Uterus (tissue), 4 donors: Measurements from ENCODE around the gene AEBP2. TPM values are rescaled to one million over a fixed set of nuclear protein-coding genes. Genes with fewer than 3 reads are reported as not detected.

ENCODE experiments used
- DNase-seq, 2 donors: peaks; one replicate each; pipeline ENCODE4 v3.0.0-alpha.2; 2019 to 2020
- H3K27ac ChIP-seq, 2 donors: fragments of 200-600 bp; sonication (generic); 1 replicate in 1 of 2; 2 replicates in 1 of 2; pipeline ENCODE4 v1.5.1; 2016 to 2018
- H3K27me3 ChIP-seq, 2 donors: fragments of 200-600 bp; sonication (generic); one replicate each; pipeline ENCODE4 v1.5.1; 2018 to 2019; ENCODE audit warnings: control low read depth in 1 of 2
- H3K36me3 ChIP-seq, 2 donors: fragments of 200-600 bp; sonication (generic); one replicate each; pipeline ENCODE4 v1.5.1; 2019; ENCODE audit warnings: control low read depth in 1 of 2
- H3K4me1 ChIP-seq, 2 donors: fragments of 200-600 bp; sonication (generic); one replicate each; pipeline ENCODE4 v1.5.1; 2018 to 2019; ENCODE audit warnings: control low read depth in 1 of 2
- H3K4me3 ChIP-seq, 2 donors: fragments of 200-600 bp; sonication (generic); 1 replicate in 1 of 2; 2 replicates in 1 of 2; pipeline ENCODE4 v1.5.1; 2018 to 2019; ENCODE audit warnings: mild to moderate bottlenecking in 1 of 2
- H3K9me3 ChIP-seq, 2 donors: fragments of 200-600 bp; sonication (generic); one replicate each; pipeline ENCODE4 v1.5.1; 2019; ENCODE audit warnings: control low read depth in 1 of 2
- CTCF ChIP-seq, 4 experiments: fragments of 200-600 bp in 2 of 4; fragments of 450-650 bp in 2 of 4; sonication (generic) in 2 of 4; IDR thresholded peaks; one replicate each; pipeline ENCODE4 v1.5.1; 2016 to 2019; ENCODE audit warnings: antibody characterized with exemption in 4 of 4, mild to moderate bottlenecking in 2 of 4, moderate library complexity in 1 of 4
- POLR2A ChIP-seq, 2 donors: fragments of 450-650 bp; IDR thresholded peaks; one replicate each; pipeline ENCODE4 v1.6.1; 2016; ENCODE audit warnings: antibody characterized with exemption in 2 of 2, mild to moderate bottlenecking in 1 of 2, moderate library complexity in 1 of 2
- intact Hi-C: fragments of 100-400 bp; cut with DNase I; formaldehyde crosslinking; loops from one replicate; pipeline ENCODE4 v1.15.1; 2023; ENCODE audit warnings: low total_unique reads
- total RNA-seq, 4 donors: library from RNA; depleted of rRNA in 3 of 4; stranded (reverse); fragments of >200 nt in 3 of 4; gene quantifications; one replicate each; pipeline versions ENCODE4 v1.1.0 to v1.2.4, GENCODE V29; 2014 to 2023
- donor health status: DM: yes; HTN: yes; CAD: no.

The AEBP2 gene
- total RNA-seq, 4 donors from 2014 or later = 16.7 to 95.8 (median 69.1) TPM

GRCh38 chr12:19539071-19539470 is 99.8 kb downstream of the AEBP2 start:
- Histone ChIP-seq H3K27me3 (no peaks in the 10 kb centered on the region), H3K27ac (no peak overlapping the region), H3K4me3 (no peak overlapping the region), H3K4me1 (no peaks in the 10 kb centered on the region), H3K36me3 (no peaks in the 10 kb centered on the region), H3K9me3 (no peaks in the 10 kb centered on the region)
- TF ChIP-seq CTCF (IDR thresholded peaks at IDR 0.05) (no peak), POLR2A (IDR thresholded peaks at IDR 0.05) (no peak)
- intact Hi-C loops = no loop called here
- DNase-seq = no peak

GRCh38 chr12:19539836-19540235 is 100.5 kb downstream of the AEBP2 start:
- no peak overlapping the region for H3K4me3 ChIP-seq
- intact Hi-C loops = no loop called here
- no peak overlapping the region for H3K27ac ChIP-seq

GRCh38 chr12:19542606-19543005 is 103.3 kb downstream of the AEBP2 start:
- DNase-seq = no peak
- H3K9me3 ChIP-seq = no peaks in the 10 kb centered on the region
- no peak overlapping the region for H3K4me3 ChIP-seq
- H3K27me3 ChIP-seq = no peaks in the 10 kb centered on the region
- TF ChIP-seq POLR2A (IDR thresholded peaks at IDR 0.05) = no peak
- no peak for TF ChIP-seq CTCF (IDR thresholded peaks at IDR 0.05)
- H3K4me1 ChIP-seq = no peaks in the 10 kb centered on the region
- intact Hi-C loops = no loop called here
- no peaks in the 10 kb centered on the region for H3K36me3 ChIP-seq
- no peak overlapping the region for H3K27ac ChIP-seq

More at GRCh38 chr12:19539836-19540235, 100.5 kb downstream of the AEBP2 start:
- Histone ChIP-seq H3K4me1 (no peaks in the 10 kb centered on the region), H3K27me3 (no peaks in the 10 kb centered on the region), H3K9me3 (no peaks in the 10 kb centered on the region), H3K36me3 (no peaks in the 10 kb centered on the region)
- DNase-seq = no peak
- TF ChIP-seq CTCF (IDR thresholded peaks at IDR 0.05) = no peak
- no peak for TF ChIP-seq POLR2A (IDR thresholded peaks at IDR 0.05)

GRCh38 chr12:19544353-19544752 is 105.1 kb downstream of the AEBP2 start:
- Histone ChIP-seq H3K4me3 (no peak overlapping the region), H3K4me1 (no peaks in the 10 kb centered on the region), H3K27ac (no peak overlapping the region), H3K27me3 (no peaks in the 10 kb centered on the region), H3K36me3 (no peaks in the 10 kb centered on the region), H3K9me3 (no peaks in the 10 kb centered on the region)
- TF ChIP-seq POLR2A (IDR thresholded peaks at IDR 0.05) (no peak), CTCF (IDR thresholded peaks at IDR 0.05) (no peak)
- intact Hi-C loops = no loop called here
- no peak for DNase-seq

GRCh38 chr12:19545301-19545700 is 106.0 kb downstream of the AEBP2 start:
- no peaks in the 10 kb centered on the region for H3K36me3 ChIP-seq
- H3K27me3 ChIP-seq = no peaks in the 10 kb centered on the region
- no peak for DNase-seq
- H3K4me1 ChIP-seq = no peaks in the 10 kb centered on the region
- H3K27ac ChIP-seq = peak overlapping the region; percentile 23 to 79
- intact Hi-C loops = no loop called here
- TF ChIP-seq CTCF (IDR thresholded peaks at IDR 0.05) (no peak), POLR2A (IDR thresholded peaks at IDR 0.05) (no peak)
- H3K4me3 ChIP-seq = no peak overlapping the region
- H3K9me3 ChIP-seq = no peaks in the 10 kb centered on the region
